Body of pancreas (tissue), 4 donors: ENCODE data around the gene ZBTB46.

Experiments used
- CTCF ChIP-seq, 7 experiments: fragments of 450-650 bp in 4 of 7; fragments of 200-600 bp in 3 of 7; sonication (generic) in 3 of 7; IDR thresholded peaks; one replicate each; pipeline ENCODE4 v1.5.1; 2016 to 2019; ENCODE audit warnings: antibody characterized with exemption in 7 of 7
- POLR2A ChIP-seq, 3 donors: fragments of 450-650 bp; IDR thresholded peaks; one replicate each; pipeline ENCODE4 v1.6.1; 2016; ENCODE audit warnings: antibody characterized with exemption in 3 of 3, mild to moderate bottlenecking in 2 of 3

- TF ChIP-seq POLR2A (IDR thresholded peaks at IDR 0.05) (no peak), CTCF (IDR thresholded peaks at IDR 0.05) (no peak)
These were observed 43.8 kb downstream of the ZBTB46 start for GRCh38 chr20:63787302-63787701.
